ENCODE data around the gene TMEM255B.

TMEM255B gene

GRCh38 chr13:113846636-113847318 lies 87.8 kb downstream of the TMEM255B start:
- no peak for DNase-seq (ENCODE audit: low read depth, low spot score)

- no peak for DNase-seq (ENCODE audit: low read depth, low spot score)
These were observed 89.0 kb downstream of the TMEM255B start for GRCh38 chr13:113848020-113848419.

GRCh38 chr13:113848431-113849260 lies 89.6 kb downstream of the TMEM255B start:
- no peak for DNase-seq (ENCODE audit: low read depth, low spot score)

GRCh38 chr13:113849546-113849945 lies 90.5 kb downstream of the TMEM255B start:
- DNase-seq (ENCODE audit: low read depth, low spot score), result no peak

GRCh38 chr13:113849981-113850721 lies 91.1 kb downstream of the TMEM255B start:
- DNase-seq (ENCODE audit: low read depth, low spot score), result no peak

GRCh38 chr13:113850722-113851479 lies 91.9 kb downstream of the TMEM255B start:
- DNase-seq (ENCODE audit: low read depth, low spot score), result no peak

GRCh38 chr13:113851480-113851803 lies 92.4 kb downstream of the TMEM255B start:
- DNase-seq (ENCODE audit: low read depth, low spot score), result no peak

- no peak for DNase-seq (ENCODE audit: low read depth, low spot score)
These were observed 93.0 kb downstream of the TMEM255B start for GRCh38 chr13:113851826-113852535.

GRCh38 chr13:113852536-113853517 lies 93.8 kb downstream of the TMEM255B start:
- DNase-seq (ENCODE audit: low read depth, low spot score), result no peak

GRCh38 chr13:113853518-113854237 lies 94.7 kb downstream of the TMEM255B start:
- no peak for DNase-seq (ENCODE audit: low read depth, low spot score)

GRCh38 chr13:113854238-113855011 lies 95.4 kb downstream of the TMEM255B start:
- peak; percentile 76 for DNase-seq (ENCODE audit: low read depth, low spot score)

- no peak for DNase-seq (ENCODE audit: low read depth, low spot score)
These were observed 96.2 kb downstream of the TMEM255B start for GRCh38 chr13:113855012-113855921.

- no peak for DNase-seq (ENCODE audit: low read depth, low spot score)
These were observed 97.1 kb downstream of the TMEM255B start for GRCh38 chr13:113855931-113856715.

- no peak for DNase-seq (ENCODE audit: low read depth, low spot score)
These were observed 97.7 kb downstream of the TMEM255B start for GRCh38 chr13:113856716-113857065.

- DNase-seq (ENCODE audit: low read depth, low spot score), result no peak
These were observed 98.6 kb downstream of the TMEM255B start for GRCh38 chr13:113857531-113858195.
